ENCODE measurements around the gene SREBF2.

The SREBF2 gene

DNA sequence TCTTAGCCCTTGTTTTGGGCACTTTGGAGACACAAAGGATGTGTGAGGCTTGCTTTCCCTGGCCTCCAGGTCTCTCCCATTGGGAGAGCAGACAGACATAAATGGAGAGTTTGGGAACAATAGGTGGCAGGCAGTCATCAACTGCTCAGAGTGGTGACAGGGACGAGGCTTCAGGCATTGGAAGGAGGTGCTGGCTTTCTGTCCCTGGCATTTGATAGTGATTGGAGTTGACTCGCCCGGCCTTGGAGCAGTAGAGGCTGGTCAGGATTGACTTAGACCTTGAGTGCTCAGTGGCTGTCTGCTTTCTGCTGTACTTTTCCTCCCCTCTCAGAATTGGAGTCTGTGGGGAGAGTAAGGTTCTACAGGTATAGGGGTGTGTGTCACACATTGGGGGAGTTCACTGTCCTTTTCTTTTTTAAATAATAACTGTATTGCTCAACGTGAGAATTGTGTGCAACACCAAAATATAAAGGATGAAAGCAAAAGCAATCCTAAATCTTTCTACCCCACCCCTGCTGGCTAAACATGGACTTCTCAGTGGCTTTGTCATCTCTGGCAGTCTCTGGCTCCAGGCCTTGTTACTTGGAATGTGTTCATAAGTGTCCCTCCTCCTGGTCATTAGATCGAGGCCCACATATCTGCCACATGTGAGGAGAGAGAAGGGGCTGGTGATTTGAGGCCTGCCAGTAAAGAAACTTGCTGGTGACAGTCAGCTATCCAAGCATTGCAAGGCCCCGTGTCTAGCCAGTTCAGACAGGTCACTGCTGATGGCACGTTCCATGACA lies 60.9 kb downstream of the SREBF2 start:
- no peak for FAIRE-seq
- DNase-seq (ENCODE audit: insufficient read length): no peak
- TF ChIP-seq POLR2A (IDR thresholded peaks at IDR 0.05; ENCODE audit: low read depth, low read length): no peak
- no peak for TF ChIP-seq TAF1 (IDR thresholded peaks at IDR 0.05; ENCODE audit: borderline replicate concordance, low read depth, low read length)
- no peak for TF ChIP-seq POLR2AphosphoS5 (IDR thresholded peaks at IDR 0.05; ENCODE audit: low read depth, low read length)

DNA sequence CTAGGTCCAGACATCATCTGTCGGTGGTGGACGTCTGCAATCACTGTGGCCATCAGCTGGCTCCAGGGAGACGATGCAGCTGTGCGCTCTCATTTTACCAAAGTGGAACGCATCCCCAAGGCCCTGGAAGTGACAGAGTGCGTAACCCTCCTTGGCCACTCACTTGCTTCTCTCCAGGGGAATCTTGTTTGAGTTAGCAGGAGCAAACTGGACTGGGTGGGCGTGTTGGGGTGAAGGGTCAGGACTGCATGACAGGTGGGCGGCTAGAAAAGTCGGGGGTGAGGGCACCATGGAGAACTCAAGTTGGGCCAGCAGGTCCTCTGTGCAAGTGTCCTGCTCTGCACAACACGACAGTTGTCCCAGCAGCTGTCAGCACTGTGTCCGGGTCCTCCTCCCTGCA lies 65.7 kb downstream of the SREBF2 start:
- FAIRE-seq (no peak), DNase-seq (ENCODE audit: insufficient read length) (no peak)
- no peak for TF ChIP-seq POLR2AphosphoS5 (IDR thresholded peaks at IDR 0.05; ENCODE audit: low read depth, low read length)
- no peak for TF ChIP-seq TAF1 (IDR thresholded peaks at IDR 0.05; ENCODE audit: borderline replicate concordance, low read depth, low read length)
- no peak for TF ChIP-seq POLR2A (IDR thresholded peaks at IDR 0.05; ENCODE audit: low read depth, low read length)

DNA sequence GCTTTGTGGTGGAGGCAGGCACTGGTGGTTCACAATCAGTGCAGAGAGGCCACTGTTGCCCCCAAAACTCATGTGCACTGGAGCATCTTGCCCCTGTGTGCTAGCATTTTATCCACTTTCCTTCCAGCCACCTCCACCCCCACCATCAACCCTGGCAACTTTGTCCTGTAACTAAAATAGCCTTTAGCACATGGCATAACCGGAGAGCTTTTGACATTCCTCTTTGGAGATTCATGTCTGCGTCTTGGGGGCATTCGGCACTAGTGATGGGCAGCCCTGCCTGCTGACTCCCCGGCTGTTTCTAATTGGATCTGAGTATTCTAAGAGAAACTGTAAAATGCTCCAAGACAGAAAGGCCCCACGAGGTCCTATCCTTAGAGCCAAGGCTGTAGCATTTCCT lies 66.2 kb downstream of the SREBF2 start:
- DNase-seq (ENCODE audit: insufficient read length): no peak

DNA sequence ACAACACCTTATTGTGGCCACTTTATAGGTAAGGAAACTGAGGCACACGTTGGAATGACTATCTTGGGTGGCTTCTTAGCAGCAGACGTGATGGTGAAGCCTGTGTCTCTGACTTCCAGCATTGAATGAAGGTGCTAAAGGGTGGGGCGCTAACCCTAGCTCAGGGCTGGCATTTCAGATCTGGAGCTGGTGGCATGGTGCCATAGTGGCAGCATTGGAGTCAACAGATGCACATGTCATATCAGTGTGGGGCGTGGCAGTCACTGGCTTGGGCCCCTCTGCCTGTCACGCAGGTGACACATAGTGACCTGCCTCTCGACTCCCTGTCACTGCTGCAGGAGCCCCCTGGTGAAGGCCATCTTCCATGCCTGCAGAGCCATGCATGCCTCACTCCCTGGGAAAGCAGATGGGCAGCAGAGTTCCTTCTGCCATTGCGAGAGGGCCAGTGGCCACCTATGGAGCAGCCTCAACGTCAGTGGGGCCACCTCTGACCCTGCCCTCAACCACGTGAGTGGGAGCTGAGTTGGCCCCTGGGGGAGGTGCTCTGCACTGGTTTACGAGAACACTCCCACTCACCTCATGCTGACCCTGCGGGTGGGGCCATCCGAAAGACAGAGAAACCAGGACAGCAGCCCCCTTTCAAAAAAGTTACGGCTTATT lies 67.2 kb downstream of the SREBF2 start:
- FAIRE-seq: peak; percentile 38
- no peak for DNase-seq (ENCODE audit: insufficient read length)
- TF ChIP-seq POLR2A (IDR thresholded peaks at IDR 0.05; ENCODE audit: low read depth, low read length) (no peak), POLR2AphosphoS5 (IDR thresholded peaks at IDR 0.05; ENCODE audit: low read depth, low read length) (peak; percentile 54), TAF1 (IDR thresholded peaks at IDR 0.05; ENCODE audit: borderline replicate concordance, low read depth, low read length) (no peak)

More for the DNA sequence above, 66.2 kb downstream of the SREBF2 start:
- TF ChIP-seq POLR2AphosphoS5 (IDR thresholded peaks at IDR 0.05; ENCODE audit: low read depth, low read length): no peak
- no peak for TF ChIP-seq TAF1 (IDR thresholded peaks at IDR 0.05; ENCODE audit: borderline replicate concordance, low read depth, low read length)
- no peak for TF ChIP-seq POLR2A (IDR thresholded peaks at IDR 0.05; ENCODE audit: low read depth, low read length)
- FAIRE-seq: no peak

DNA sequence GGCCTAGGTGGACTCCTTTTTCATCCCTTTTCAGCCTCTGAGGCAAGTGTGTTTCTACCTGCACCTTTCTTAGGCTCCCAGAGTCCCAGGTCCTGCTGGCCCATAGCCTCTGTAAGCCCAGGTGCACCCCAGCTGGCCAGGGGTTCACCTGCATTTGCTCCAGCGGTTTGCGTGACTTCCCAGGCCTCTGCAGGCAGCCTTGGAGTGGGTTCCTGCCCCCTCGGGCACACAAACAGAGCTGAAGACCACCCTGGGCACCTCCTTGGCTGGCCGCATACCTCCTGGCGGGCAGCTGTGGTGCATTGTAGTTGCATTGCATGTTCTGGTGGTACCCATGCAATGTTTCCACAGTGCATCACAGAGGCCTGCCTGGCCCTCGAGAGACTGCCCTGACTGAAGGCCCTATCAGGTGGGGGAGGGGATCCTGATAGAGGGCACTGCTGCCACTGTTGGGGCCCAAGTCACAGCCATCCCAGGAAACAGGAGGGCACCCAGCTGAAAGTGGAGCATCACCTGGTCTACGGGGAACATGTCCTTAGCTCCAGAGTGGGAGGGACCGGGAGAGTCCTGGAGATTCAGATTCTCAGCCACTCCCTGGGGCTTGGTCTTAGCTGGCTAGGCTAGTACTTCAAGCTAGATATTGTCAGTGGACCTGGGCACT lies 67.9 kb downstream of the SREBF2 start:
- TF ChIP-seq TAF1 (IDR thresholded peaks at IDR 0.05; ENCODE audit: borderline replicate concordance, low read depth, low read length): no peak
- no peak for TF ChIP-seq POLR2A (IDR thresholded peaks at IDR 0.05; ENCODE audit: low read depth, low read length)
- 0 out of 2 replicates have a peak, but pooled peaks have one; percentile 5 for TF ChIP-seq POLR2AphosphoS5 (IDR thresholded peaks at IDR 0.05; ENCODE audit: low read depth, low read length)
- DNase-seq (ENCODE audit: insufficient read length) (no peak), FAIRE-seq (no peak)

DNA sequence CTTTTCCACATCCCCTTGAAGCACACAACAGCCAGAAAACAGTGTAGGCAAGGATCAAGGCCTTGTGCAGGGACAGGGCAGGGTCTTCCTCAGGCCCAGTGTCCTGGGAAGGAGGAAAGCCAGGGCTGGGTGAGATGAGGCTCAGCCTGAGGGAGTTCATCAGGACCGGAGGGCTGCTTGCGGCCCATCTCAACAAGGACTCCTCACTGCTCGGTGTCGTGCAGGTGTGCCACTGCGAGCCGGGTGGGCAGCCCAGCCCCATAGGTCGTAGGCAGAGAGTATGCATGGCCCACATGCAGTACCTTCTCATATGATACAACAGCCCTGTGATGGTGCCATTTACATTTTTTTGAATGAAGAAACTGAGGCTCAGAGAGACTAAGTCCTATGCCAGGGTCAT lies 69.1 kb downstream of the SREBF2 start:
- FAIRE-seq (no peak), DNase-seq (ENCODE audit: insufficient read length) (no peak)
- TF ChIP-seq POLR2AphosphoS5 (IDR thresholded peaks at IDR 0.05; ENCODE audit: low read depth, low read length) (0 out of 2 replicates have a peak, but pooled peaks have one; percentile 38), TAF1 (IDR thresholded peaks at IDR 0.05; ENCODE audit: borderline replicate concordance, low read depth, low read length) (no peak), POLR2A (IDR thresholded peaks at IDR 0.05; ENCODE audit: low read depth, low read length) (no peak)

DNA sequence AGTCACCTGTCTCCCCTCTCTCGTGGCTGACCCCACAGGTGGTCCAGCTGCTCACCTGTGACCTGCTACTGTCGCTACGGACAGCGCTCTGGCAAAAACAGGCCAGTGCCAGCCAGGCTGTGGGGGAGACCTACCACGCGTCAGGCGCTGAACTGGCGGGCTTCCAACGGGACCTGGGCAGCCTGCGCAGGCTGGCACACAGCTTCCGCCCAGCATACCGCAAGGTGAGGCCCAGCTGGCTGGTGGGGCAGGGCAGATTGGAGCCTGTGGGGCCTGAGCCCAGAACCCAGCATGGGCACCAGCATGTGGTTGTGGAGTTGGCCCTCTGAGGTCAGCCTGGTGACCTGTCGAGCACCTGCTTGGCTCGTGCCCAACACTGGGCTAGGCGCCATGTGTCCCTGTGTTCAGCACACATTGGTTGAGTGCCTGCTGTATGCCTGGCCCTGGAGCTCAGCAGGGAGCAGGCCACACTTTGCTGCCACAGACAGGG lies 70.1 kb downstream of the SREBF2 start:
- DNase-seq (ENCODE audit: insufficient read length) (no peak), FAIRE-seq (no peak)
- peak; percentile 32; the same call in 1 of the 2 replicates for TF ChIP-seq POLR2A (IDR thresholded peaks at IDR 0.05; ENCODE audit: low read depth, low read length)
- no peak for TF ChIP-seq POLR2AphosphoS5 (IDR thresholded peaks at IDR 0.05; ENCODE audit: low read depth, low read length)

DNA sequence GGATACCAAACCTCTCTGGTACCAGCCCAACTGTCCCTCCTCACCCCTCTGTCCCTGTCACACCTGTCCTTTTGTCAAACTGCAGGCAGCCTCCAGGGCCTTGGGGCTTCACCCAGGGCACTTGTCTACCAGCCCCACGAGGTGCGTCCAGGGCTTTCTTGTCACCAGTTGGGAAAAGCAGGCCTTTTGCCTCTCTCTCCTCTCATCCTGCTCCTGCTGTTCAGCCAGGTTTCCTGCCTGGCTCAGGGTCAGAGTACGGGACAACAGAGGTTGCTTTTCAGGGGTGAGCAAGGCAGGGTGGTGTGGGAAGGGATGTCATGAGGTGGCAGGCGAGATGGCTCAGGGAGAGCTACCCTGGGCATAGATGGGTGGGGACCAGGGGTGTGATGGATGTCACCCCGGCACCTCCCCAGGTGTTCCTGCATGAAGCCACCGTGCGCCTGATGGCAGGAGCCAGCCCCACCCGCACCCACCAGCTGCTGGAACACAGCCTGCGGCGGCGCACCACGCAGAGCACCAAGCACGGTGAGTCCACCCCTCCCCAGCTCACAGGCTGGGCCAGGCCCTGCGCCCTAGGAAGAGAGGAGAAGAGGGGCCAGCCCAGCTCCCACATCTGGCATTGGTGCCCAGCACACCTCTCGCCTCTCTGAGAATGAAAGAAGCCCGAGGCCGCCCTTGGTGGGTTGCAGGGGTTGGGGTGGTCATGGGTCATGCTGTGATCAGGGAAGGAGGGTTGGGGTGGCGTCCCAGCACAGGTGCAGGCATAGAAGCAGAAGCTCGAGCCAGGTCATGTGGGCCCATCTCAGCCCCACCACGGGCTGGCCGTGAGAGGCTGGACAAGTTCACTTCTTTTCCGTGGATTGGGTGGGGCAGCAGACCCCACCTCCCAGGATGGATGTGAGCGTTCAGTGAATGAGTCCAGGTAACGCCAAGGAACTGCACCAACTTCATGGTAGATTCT lies 71.8 kb downstream of the SREBF2 start:
- no peak for FAIRE-seq
- TF ChIP-seq TAF1 (IDR thresholded peaks at IDR 0.05; ENCODE audit: borderline replicate concordance, low read depth, low read length): no peak
- TF ChIP-seq POLR2A (IDR thresholded peaks at IDR 0.05; ENCODE audit: low read depth, low read length): peak; percentile 16; the same call in 1 of the 2 replicates
- no peak for DNase-seq (ENCODE audit: insufficient read length)

DNA sequence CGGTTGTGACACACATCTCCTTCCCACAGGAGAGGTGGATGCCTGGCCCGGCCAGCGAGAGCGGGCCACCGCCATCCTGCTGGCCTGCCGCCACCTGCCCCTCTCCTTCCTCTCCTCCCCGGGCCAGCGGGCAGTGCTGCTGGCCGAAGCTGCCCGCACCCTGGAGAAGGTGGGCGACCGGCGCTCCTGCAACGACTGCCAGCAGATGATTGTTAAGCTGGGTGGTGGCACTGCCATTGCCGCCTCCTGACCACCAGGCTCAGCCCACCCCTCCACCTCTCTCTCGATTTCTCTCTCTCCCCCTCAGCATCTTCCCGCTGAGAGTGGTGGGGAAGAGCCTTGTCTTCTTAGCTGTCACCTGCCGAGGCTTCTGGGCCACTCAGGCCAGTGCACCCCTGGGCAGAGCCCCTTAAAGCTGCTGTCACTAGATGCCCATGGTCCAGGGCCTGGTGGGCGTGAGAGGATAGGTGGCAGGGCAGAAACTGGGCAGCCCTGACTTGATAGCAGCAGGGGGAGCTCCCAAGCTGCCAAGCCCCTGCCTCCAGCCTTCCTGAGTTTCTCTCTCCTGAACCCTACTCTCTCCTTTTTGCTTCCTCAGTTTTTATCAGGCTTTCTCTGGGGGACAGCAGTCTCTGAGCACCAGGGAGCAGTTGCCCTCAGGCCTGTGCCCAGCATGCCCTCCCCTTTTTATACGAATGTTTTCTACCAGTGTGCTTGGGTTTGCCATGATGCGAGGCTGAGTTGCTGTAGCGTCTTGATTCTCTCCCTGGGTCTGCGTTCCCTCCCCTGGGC lies 72.7 kb downstream of the SREBF2 start:
- no peak for DNase-seq (ENCODE audit: insufficient read length)
- FAIRE-seq: no peak
- TF ChIP-seq TAF1 (IDR thresholded peaks at IDR 0.05; ENCODE audit: borderline replicate concordance, low read depth, low read length): no peak
- TF ChIP-seq POLR2A (IDR thresholded peaks at IDR 0.05; ENCODE audit: low read depth, low read length): peak; percentile 47; the same call in 1 of the 2 replicates
- peak; percentile 43; the same call in 1 of the 2 replicates for TF ChIP-seq POLR2AphosphoS5 (IDR thresholded peaks at IDR 0.05; ENCODE audit: low read depth, low read length)

DNA sequence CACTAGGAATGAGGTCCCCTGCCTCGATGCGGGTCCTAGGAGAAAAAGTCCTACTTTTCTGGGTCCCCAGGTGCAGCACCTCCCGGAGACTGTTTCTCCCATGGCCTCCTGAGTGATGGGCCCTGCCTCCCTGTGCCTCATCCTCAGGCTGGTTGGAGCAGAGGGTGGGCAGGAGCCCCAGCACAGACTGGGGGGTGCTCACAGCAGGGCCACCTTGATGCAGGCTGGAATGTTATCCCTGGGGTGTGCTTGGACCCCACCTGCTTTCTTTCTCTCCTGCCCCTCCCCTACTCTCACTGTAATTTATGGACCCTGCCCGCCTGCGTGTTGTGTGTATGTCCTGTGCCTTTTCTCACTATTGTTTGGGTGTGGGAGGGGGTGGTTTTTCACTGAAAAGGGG lies 73.9 kb downstream of the SREBF2 start:
- no peak for FAIRE-seq
- DNase-seq (ENCODE audit: insufficient read length): no peak
- TF ChIP-seq POLR2A (IDR thresholded peaks at IDR 0.05; ENCODE audit: low read depth, low read length): no peak
- peak; percentile 23; the same call in 1 of the 2 replicates for TF ChIP-seq POLR2AphosphoS5 (IDR thresholded peaks at IDR 0.05; ENCODE audit: low read depth, low read length)
- no peak for TF ChIP-seq TAF1 (IDR thresholded peaks at IDR 0.05; ENCODE audit: borderline replicate concordance, low read depth, low read length)

Data from GM12892 (cell line).